ENCODE measurements around the gene ADI1.

- TF ChIP-seq CTCF (IDR thresholded peaks at IDR 0.05) (no peak), POLR2A (IDR thresholded peaks at IDR 0.05) (no peak)
These were observed 13.6 kb upstream of the ADI1 start for GRCh38 chr2:3532941-3533340.

Data from adrenal gland (tissue), 5 donors.